ENCODE data around the gene STARD8. TPM values are rescaled to one million over a fixed set of nuclear protein-coding genes. Genes with fewer than 3 reads are reported as not detected.

Gene STARD8
- total RNA-seq, 2 experiments from 2014 or later = not detected

- no peak overlapping the region for H3K4me3 ChIP-seq (ENCODE audit: low read depth, low read length, poor library complexity, severe bottlenecking)
- H3K36me3 ChIP-seq (ENCODE audit: insufficient read depth, low read length) = no peaks in the 10 kb centered on the region
- no peak for DNase-seq (ENCODE audit: low spot score)
- ChIA-PET POLR2A (no interaction called here), CTCF (ENCODE audit: unreplicated experiment) (no interaction called here)
- no peak overlapping the region for H3K4me2 ChIP-seq (ENCODE audit: low read length)
- H3K79me2 ChIP-seq (ENCODE audit: insufficient read depth, low read depth, low read length) = no peaks in the 10 kb centered on the region
- H4K20me1 ChIP-seq (ENCODE audit: insufficient read depth, low read length) = no peaks in the 10 kb centered on the region
- no peaks in the 10 kb centered on the region for H3K9me3 ChIP-seq (ENCODE audit: low read length)
- H3K27ac ChIP-seq (ENCODE audit: low read depth, low read length, poor library complexity, severe bottlenecking) = no peak overlapping the region
- no peak for TF ChIP-seq CTCF (conservative IDR thresholded peaks at IDR 0.05; ENCODE audit: low read length)
- TF ChIP-seq EZH2phosphoT487 (IDR thresholded peaks at IDR 0.05; ENCODE audit: borderline replicate concordance, low read depth, low read length) = no peak
- H2AFZ ChIP-seq (ENCODE audit: low read length) = no peak overlapping the region
- no peaks in the 10 kb centered on the region for H3K4me1 ChIP-seq (ENCODE audit: insufficient read depth, low read length, poor library complexity, severe bottlenecking)
- intact Hi-C loops (cut with micrococcal nuclease; ENCODE audit: unreplicated experiment) = no loop called here
- BruUV-seq (replicated peaks) = no TSS peak
- H3K9me2 ChIP-seq (ENCODE audit: insufficient read depth, low read length) = no peaks in the 10 kb centered on the region
Observed at GRCh38 chrX:68762766-68763165, 115.3 kb downstream of the STARD8 start.

- H3K79me2 ChIP-seq (ENCODE audit: insufficient read depth, low read depth, low read length) = no peaks in the 10 kb centered on the region
- H3K9me2 ChIP-seq (ENCODE audit: insufficient read depth, low read length) = no peaks in the 10 kb centered on the region
- TF ChIP-seq EZH2phosphoT487 (IDR thresholded peaks at IDR 0.05; ENCODE audit: borderline replicate concordance, low read depth, low read length) (no peak), CTCF (conservative IDR thresholded peaks at IDR 0.05; ENCODE audit: low read length) (no peak)
- H3K4me2 ChIP-seq (ENCODE audit: low read length) = no peak overlapping the region
- intact Hi-C loops (cut with micrococcal nuclease; ENCODE audit: unreplicated experiment) = no loop called here
- H3K4me1 ChIP-seq (ENCODE audit: insufficient read depth, low read length, poor library complexity, severe bottlenecking) = no peaks in the 10 kb centered on the region
- no peaks in the 10 kb centered on the region for H3K9me3 ChIP-seq (ENCODE audit: low read length)
- DNase-seq (ENCODE audit: low spot score) = no peak
- H3K27ac ChIP-seq (ENCODE audit: low read depth, low read length, poor library complexity, severe bottlenecking) = no peak overlapping the region
- H2AFZ ChIP-seq (ENCODE audit: low read length) = no peak overlapping the region
- H3K36me3 ChIP-seq (ENCODE audit: insufficient read depth, low read length) = no peaks in the 10 kb centered on the region
- no TSS peak for BruUV-seq (replicated peaks)
- no peaks in the 10 kb centered on the region for H4K20me1 ChIP-seq (ENCODE audit: insufficient read depth, low read length)
- ChIA-PET POLR2A (no interaction called here), CTCF (ENCODE audit: unreplicated experiment) (no interaction called here)
- H3K4me3 ChIP-seq (ENCODE audit: low read depth, low read length, poor library complexity, severe bottlenecking) = no peak overlapping the region
Observed at GRCh38 chrX:68763481-68763880, 116.0 kb downstream of the STARD8 start.

Small RNAs within 50 kb of the gene (small RNA-seq; reads per million reads assigned to genes)
- gene COX6CP12 = not detected

Other genes starting within 250 kb of the STARD8 start
- gene OPHN1, start 214.2 kb upstream of the STARD8 start, total RNA-seq (2014; rRNA removed; shearing (Covaris generic)) = not detected in 2 replicates
- gene OPHN1, start 214.2 kb upstream of the STARD8 start, total RNA-seq (2022) = not detected in 2 replicates
- 7.2 and 9.0 TPM in 2 replicates for gene YIPF6, start 148.6 kb upstream of the STARD8 start, total RNA-seq (2014; rRNA removed; shearing (Covaris generic))
- gene YIPF6, start 148.6 kb upstream of the STARD8 start, total RNA-seq (2022) = 14.7 and 16.3 TPM in 2 replicates
- gene EFNB1, start 181.4 kb downstream of the STARD8 start, total RNA-seq (2014; rRNA removed; shearing (Covaris generic)) = 1.8 and 2.0 TPM in 2 replicates
- 1.5 and 1.9 TPM in 2 replicates for gene EFNB1, start 181.4 kb downstream of the STARD8 start, total RNA-seq (2022)

Measured in OCI-LY7 (cell line).